Mucosa of gallbladder (tissue), 1 donor: ENCODE data around the gene NUP93. TPM values are rescaled to one million over a fixed set of nuclear protein-coding genes. Genes with fewer than 3 reads are reported as not detected.

ENCODE experiments used
- DNase-seq: peaks from one replicate; pipeline ENCODE4 v3.0.0-alpha.2; 2020; ENCODE audit warnings: low spot score
- total RNA-seq: library from RNA; stranded (reverse); gene quantifications from one replicate; pipeline ENCODE4 v1.2.1, GENCODE V29; 2021
- donor health status: DM: no; HTN: no; CAD: no.

Gene NUP93
- total RNA-seq = 26.4 TPM

DNA sequence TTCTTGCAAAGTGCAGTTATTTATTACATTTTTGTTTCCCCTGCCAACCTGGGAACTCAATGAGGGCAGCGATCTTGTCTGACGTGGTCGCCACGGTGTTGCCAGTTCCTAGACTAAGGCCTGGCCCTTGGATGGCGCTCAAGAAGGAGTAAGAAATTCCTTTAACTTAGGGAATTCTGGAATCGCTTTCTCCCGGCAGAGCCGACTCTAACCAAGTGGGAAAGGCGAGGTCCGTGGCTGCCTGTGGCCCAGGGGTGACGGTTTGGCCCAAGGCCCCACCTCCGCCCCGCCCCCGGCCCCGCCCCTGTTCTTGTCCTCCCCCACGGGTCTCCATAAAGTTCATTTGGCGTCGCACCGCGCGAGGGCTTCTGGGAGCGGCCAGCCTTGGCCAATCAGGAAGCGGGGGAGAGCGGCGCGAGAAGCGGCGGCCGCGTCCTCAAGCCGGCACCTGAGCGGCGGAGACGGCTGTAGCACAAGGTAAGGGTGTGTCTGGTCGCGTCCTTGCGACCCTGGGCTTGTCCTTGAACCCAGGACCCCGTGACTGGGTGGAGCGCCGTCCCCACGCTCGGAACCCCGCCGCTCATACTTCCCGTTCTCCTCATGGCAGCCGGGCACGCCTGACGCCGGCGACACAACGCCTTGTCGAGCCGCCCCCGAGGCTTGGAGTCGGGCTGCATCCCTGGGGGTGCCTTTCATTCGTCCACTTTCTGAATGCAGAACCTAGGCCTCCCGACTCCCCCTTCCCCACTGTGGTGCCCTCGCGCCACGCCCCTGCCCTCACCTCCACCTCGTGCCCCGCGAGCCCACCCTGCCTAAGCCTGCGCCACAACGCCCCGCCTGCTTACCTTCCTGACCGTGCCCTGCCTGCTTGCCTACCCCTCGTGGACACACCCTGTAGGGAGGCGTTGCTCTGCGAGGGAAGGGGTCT is at the start of gene NUP93:
NUP93 (plus strand) TSS at position 395 of the 928 bp plus-strand sequence. CDS start 18,119 bp downstream, outside the sequence.
- peak; percentile 93 for DNase-seq

DNA sequence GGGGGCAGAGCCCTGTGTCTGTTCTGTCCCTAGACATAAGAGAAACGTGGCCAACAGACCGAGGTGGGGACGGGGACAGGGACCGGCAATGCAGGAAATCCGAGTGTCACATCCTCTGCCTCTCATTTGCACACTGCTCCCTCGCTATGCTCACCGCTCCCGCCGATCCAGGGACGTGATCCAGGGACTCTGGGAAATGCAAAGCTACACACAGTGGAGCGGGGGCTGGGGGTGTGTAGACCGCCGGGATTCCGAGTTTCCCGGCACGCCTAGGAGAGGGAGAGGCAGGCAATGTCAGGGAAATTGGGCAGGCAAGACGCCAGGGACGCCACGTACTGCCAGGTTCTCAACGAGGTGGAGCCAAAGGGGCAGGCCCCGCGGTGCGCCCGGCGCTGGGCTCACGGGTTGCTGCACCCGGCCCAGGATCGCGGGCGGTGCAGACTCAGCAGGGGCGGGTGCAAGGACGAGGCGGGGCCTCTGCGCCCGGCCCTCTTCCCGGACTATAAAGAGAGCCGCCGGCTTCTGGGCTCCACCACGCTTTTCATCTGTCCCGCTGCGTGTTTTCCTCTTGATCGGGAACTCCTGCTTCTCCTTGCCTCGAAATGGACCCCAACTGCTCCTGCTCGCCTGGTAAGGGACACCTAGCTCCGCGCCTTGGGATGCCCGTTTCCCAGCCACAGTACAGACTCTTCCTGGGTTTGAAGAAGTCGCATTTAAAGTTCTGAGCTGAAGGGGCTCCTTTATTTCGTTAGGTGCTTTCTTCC is 47.8 kb upstream of the NUP93 start, which contains the start of gene MT1X:
MT1X (plus strand) TSS at position 532 of the 764 bp plus-strand sequence; CDS start at position 603, 71 bp downstream.
- peak; percentile 92 for DNase-seq

DNA sequence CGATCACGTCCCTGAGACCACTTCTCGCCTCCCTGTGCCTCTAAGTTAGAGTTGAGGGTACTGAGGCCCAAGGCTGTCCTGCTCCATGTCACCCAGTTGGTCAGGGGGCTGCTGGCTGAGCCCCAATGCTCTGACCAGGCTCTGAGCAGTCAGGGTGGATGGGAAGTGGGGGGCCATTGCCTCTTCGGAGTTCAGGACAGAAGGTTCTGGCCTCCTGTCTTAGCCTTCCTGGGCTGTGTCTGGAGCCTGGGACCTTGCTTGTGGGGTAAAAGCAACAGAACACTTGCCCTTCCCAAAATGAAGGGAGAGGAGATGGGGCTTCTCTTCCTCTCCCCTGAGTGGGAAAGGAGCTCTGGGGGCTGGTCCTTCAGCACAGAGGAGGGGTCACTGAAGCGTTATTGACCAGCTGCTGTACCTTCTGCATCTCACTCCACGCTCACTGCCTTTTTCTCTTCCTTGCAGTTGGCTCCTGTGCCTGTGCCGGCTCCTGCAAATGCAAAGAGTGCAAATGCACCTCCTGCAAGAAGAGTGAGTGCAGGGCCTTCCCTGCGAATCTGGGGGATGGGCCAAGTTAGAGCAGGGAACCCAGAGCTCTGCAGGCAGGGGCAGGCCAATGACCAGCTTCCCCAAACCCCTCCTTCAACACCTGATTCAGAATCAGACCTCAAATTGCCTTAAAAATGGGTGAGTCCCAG is 47.1 kb upstream of the NUP93 start:
- DNase-seq = no peak

DNA sequence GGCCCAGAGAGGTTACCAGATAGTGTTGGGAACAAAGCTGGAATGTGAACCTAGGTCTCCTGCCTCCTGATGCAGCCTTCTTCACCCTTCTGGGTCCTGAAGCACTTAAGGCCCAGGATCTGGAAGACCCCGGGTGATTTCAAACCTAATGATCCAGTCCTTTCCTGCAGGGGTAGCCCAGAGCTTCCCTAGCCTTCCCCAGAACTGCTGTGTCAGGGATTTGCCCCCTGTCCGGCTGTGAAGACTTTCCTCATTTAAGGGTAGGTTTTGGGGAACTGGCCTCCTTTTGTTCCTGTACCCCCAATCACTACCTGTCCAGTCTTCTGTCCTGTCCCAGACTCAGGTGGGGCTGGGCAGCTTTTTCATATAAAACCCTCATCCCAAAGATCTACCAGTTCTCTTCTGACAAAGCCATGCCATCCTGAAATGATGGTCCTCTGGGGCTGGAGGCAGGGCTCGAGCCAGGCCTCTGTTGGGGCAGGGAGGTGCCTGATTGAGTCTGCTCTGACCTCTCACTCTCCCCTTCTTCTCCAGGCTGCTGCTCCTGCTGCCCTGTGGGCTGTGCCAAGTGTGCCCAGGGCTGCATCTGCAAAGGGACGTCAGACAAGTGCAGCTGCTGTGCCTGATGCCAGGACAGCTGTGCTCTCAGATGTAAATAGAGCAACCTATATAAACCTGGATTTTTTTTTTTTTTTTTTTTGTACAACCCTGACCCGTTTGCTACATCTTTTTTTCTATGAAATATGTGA is 46.3 kb upstream of the NUP93 start:
- no peak for DNase-seq

DNA sequence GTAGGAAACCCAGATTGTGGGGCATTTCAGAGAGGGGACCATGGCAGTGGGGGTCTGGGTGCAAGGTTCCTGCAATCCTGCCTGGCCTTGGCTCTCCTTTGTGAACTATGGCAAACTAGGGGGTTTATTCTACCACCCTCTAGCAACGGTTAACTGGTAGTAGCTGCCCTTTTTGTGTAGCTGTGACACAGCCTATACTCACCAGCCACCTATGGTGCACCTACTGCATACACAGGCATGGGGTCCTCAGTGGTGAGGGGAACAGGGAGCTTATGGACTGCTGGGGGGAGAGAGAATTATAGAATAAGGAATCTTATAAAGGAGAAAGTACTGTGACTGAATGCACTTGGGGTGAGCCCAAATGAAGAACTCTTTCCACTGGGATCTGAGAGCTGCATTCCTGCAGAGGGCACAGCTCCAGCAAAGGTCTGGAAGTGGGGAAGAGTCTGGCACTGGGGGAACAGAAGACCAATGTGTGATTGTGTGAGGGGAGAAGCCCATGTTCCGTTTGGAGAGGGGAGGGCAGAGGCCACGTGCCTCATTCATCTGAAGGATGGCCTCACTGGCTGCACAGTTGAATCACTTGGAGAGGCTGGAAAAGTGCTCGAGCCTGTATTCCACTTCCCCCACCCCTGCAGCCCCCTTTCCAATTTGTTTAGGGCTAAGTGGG is 45.5 kb upstream of the NUP93 start:
- no peak for DNase-seq

DNA sequence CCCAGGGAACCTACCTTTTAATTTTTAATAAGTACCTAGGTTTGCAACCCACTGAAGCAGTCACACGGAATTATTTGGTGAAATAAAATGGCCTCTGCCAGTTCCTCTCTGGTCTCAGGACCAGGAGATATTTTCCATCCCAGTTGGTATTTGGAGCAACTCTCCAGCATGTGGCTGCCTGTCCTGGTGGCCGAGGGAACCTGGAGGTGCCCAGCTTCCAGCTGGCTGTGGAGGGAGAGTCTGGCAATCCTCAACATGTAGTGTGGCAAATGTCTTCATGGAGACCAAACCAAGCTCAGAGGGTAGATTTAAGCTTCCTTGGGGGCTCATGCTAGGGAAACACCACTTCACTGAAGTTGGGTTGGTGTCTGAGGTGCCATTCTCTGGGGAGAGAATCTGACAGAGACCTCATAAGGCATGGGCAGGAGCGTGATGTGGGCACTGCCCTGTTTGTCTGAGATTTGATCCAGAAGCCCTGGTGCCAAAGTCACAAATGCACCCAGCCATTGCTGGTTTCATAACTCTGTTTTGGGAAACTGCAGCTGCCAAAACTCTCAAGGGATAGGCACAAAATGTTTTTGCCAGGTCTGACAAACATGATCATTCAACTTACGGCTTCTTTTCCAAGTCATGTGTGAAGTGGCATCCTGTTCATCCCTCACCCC is 44.9 kb upstream of the NUP93 start:
- DNase-seq = no peak

DNA sequence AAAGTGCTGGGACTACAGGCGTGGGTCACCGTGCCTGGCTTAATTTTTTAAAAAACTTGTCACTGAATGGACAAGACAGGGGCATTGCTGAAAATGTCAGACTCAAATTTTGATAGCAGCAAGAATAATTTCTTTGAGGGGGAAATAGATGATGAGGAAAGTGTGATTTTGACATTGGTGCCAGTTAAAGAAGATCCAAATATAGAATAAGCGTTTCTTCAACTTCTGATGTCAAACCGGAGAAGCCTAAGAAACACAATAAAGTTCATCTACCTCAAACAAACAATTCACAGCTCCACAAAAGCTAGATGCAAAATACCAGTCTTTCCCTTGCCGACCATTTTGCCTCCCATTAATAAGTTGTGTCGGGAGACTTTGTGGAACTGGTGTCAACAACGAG is 43.2 kb upstream of the NUP93 start:
- no peak for DNase-seq

DNA sequence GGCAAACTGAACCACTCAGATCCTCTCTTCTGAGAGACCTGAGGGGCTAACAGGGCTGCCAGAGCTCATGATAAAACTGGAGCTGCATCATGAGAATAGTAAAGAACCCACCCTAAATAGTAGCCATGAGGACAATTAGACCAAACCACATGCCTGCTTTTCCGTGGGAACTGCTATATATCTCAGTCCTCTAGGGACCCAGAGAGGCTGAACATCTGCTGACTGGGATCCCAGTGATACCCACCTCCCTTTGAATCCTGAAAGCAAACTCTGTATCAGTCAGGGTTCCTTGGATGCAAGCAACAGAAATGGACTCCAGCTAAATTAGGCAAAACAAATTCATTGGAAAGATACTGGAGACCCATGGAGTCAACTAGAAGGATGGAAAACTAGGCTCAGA is 41.2 kb upstream of the NUP93 start:
- no peak for DNase-seq

DNA sequence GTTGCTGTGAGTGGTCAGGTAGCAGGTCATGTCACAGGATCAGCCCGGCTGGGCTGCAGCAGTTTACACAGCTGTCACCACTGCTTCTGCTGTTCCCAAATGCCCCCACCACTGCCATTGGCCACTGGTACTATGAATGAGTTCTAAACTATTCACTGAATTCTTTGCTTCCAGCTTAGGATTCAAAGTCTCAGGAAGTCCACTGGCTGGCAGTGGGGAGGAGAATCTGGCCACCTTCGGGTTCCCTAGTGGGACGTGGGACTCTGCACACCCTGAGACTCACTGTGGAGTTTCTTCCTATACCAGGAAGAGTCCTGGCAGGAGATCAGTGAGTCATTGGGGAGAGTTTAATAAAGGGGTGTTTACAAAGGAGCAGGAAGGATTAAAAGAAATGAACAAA is 40.8 kb upstream of the NUP93 start:
- DNase-seq = no peak

DNA sequence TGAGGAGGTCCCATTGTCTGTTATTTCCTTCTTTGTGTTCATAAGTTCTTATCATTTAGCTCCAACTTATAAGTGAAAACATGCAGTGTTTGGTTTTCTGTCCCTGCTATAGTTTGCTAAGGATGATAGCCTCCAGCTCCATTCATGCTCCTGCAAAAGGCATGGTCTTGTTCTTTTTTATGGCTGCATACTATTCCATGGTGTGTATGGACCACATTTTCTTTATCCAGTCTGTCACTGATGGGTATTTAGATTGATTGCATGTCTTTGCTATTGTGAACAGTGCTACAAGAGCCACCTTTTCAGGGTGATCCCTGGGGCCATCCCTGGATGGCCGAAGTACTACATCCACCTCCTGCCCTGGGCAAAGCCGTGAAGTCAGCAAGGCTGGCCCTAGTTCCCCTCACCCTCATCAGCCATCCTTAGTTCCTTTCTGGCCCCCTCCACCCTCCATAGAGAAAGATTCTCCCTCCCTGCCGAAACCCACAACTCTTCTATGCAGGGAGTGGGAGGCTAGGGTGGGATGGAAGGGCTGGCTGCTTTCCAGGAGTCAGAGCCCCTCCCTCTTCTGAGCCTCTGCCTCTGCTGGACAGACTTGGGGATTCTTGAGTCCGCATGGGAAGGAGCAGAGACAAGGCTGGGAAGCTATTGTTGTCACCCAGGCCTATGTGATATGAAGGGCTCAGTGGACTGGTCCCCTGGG is 39.4 kb upstream of the NUP93 start:
- no peak for DNase-seq

DNA sequence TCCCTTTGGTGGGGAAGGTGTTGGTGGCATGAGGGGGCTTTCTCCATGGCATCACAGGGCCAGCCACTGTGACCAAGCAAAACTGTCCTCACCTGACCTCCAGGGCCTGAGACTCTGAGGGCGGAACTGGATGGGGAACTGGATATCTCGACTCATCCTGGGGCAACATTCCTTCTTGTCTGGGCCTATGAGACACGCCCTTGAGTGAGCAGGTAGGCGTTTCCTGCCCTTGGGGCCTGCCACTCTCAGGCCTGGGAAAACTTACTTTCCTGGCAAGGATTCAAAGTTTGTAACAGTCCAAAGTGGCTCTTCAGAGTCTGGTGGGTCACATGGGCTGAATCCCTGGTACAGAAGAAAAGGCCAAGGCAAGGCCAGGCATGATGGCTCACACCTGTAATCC is 38.0 kb upstream of the NUP93 start:
- peak; percentile 59 for DNase-seq

DNA sequence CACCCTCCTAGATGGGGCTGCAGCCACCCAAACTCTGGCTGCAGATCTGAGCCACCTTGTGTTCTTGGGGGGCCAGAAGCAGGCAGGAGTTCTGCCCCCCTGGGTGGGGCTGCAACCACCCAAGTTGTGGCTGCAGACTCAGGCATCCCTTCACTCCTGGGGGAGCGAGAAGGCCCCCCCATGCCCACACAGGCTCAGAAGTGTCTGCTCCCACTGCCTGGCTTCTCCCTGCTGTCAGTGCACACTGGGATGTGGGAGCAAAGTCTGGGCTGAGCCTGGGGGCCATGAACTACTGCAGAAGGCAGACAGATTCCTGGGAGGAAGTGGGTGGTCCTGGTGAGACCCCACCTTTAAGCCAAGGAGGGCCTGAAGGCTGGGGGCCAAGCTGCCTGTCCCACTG is 34.7 kb upstream of the NUP93 start:
- DNase-seq = no peak

DNA sequence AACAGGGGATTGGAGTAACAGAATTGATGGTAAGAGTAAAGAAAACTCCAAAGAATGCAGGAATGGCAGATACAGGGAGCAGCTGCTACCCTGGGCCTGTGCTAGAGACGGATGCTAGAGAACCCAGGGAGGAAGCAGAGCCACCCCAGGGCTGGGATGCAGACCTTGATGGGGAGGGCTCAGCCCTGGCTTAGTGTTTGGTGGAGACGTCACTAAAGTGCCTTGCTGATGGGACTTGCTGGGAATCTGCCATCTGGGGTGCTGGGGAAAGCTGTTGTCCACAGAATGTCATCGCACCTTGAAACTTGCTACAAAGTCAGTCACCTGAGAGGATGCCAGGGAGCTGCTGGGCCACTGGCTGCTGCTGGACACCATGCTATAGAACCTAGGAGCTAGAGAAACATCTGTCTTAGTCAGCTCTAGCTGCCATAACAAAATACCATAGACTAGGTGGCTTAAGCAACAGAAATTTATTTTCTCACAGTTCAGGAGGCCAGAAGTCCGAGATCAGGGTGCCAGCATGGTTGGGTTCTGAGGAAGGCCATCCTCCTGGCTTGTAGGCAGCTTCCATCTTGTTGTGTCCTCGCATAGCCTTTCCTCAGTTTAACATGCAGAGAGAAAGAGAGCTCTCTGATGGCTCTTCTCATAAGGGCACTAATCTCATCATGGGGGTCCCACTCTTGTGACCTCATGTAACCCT is 32.3 kb upstream of the NUP93 start:
- no peak for DNase-seq

DNA sequence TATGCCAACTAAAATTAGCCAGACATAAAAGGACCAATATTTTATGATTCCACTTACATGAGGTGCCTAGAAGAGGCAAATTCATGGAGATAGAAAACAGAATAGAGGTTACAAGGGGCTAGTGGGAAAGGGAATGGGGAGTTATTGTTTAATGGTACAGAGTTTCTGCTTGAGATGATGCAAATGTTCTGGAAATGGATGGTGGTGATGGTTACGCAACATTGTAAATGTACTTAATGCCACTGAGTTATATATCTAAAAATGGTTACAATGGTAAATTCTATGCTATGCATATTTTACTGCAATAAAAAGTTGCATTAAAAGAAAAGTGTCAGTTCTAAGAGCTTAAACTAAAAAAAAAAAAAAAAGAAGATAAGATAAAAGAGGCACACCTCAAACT is 29.7 kb upstream of the NUP93 start:
- no peak for DNase-seq

DNA sequence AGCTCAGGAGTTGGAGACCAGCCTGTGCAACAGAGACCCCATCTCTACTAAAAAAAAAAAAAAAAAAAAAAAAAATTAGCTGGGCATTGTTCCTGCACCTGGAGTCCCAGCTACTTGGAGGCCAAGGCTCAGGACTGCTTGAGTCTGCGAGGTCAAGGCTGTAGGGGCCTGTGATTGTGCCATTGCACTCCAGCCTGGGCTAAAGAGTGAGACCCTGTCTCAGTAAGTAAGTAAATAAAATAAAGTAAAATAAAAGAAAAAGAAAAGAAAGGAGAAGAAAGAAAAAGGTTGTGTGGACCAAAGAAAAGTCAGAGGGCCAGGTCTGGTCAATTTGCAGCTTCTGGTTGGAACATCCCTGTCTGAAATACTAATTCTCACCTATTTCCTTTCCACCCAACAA is 29.3 kb upstream of the NUP93 start:
- no peak for DNase-seq

DNA sequence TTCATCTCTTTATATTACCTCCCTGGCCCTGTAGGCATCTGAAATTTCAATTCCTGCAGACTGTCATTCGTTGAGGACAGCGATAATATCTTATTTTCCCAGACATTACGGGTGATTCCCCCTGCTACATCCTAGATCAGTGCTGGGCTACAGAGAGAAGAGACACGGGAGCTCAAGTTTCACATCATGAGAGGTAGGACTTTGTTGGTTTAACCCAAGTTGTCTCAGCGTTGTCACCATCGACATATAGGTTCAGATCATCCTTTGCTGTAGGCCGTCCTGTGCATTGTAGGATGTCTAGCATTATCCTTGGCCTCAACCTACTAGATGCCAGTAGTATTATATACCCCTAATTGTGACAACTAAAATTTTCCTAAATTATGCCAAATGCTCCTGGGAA is 28.4 kb upstream of the NUP93 start:
- DNase-seq = no peak

DNA sequence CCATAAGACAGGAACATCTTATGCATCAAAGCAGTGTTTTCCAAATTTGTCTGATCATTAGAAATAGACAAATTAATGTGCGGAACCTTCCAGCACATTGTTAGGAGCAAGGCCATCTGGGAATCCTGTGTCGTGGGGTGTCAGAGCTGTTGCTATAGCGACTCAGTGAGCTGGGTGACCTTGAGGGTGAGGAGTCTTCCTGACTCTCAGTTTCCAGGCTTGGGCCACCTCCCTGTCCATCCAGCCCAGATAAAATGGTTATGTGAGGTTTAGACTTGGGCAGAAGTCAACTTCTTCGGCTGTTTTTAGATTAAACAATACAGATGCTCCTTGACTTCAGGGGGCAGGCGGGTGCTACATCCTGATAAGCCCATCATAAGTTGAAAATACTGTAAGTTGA is 27.1 kb upstream of the NUP93 start:
- no peak for DNase-seq

DNA sequence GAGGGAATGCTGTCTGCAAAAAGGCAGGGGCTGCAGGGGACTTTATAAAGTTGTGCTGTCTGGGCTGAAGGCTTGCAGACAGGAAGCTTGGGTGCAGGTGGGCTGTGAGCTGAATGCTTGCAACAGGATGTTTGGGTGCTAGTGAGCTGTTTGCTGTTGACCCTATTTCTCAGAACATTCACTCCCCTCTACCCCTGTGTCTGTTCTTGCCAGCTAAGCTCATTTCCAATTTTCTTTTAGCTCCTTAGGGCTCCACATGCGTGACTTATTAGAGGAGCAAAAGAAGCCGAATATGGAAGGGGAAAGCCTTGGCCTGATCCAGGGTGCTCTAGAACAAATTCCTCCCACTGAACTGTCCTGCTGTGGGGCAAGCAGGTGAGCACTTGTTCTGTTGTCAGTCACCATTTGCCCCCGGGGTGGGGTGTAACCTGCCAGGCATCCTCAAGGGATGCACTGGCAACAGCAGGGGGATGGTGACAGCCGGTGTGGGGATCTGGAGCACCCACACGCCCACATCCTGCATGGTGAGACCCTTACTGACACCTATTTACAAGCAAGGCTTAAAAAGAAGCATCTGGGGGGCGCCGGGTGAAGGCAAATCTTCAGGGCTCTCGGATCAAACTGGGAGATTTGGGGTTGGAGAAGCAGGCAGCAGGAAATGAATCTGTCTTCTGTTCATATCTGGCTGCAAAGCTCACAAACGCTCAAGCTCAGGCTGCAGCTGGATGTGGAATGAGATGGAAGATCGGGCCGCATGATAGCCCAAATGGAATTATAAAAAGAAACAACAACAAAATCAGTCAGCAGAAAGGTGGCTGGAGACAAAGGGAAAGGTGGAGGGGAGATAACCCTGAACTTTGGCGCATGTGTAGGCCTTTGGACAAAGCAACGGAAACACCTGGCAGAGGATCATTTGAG is 21.1 kb upstream of the NUP93 start:
- no peak for DNase-seq
